Spleen (tissue), 7 donors: ENCODE measurements around the gene TMX3.

ENCODE experiments used
- POLR2A ChIP-seq, 3 donors: fragments of 450-650 bp; IDR thresholded peaks; one replicate each; pipeline ENCODE4 v1.5.1; 2017; ENCODE audit warnings: antibody characterized with exemption in 3 of 3, mild to moderate bottlenecking in 1 of 3
- POLR2AphosphoS5 ChIP-seq, 3 donors: sonication (generic); formaldehyde crosslinking; IDR thresholded peaks; one replicate each; pipeline ENCODE4 v1.5.1; 2017; ENCODE audit warnings: antibody characterized with exemption in 3 of 3
- TF ChIP-seq, protein P1 (sequence below), 11 experiments: fragments of 200-600 bp in 7 of 11; fragments of 450-650 bp in 4 of 11; sonication (generic) in 4 of 11; IDR thresholded peaks in 8 of 11; conservative IDR thresholded peaks in 3 of 11; 1 replicate in 7 of 11; 2 replicates in 4 of 11; pipeline versions ENCODE4 v1.4.0 to v1.8.0; 2016 to 2021; ENCODE audit warnings: antibody characterized with exemption in 11 of 11, inconsistent platforms in 4 of 11, mild to moderate bottlenecking in 1 of 11
- donor health status: DM: no; HTN: no; CAD: no; lungs with moderate emphysema.
- donor health status: DM: no; HTN: no; CAD: no.
- donor health status: DM: no; HTN: no; CAD: no.

DNA sequence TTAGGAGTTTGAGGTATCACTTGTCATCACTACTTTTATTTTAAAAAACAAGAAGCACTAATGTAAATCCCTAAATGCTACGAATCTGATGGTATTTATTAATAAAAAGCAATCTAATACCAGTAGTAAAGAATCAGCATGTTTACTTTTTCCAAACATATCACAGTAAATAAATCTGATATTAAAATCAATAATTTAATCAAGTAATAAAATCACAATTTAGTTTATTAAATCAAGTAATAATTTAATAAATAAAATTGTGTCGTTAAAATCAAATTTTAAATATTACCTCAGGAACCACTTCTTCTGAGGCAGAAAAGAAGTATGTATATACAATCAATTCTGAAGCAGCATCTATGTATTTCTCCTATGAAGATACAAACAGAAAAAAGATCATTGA is 18.0 kb downstream of the TMX3 start:
- TF ChIP-seq, protein P1, sequence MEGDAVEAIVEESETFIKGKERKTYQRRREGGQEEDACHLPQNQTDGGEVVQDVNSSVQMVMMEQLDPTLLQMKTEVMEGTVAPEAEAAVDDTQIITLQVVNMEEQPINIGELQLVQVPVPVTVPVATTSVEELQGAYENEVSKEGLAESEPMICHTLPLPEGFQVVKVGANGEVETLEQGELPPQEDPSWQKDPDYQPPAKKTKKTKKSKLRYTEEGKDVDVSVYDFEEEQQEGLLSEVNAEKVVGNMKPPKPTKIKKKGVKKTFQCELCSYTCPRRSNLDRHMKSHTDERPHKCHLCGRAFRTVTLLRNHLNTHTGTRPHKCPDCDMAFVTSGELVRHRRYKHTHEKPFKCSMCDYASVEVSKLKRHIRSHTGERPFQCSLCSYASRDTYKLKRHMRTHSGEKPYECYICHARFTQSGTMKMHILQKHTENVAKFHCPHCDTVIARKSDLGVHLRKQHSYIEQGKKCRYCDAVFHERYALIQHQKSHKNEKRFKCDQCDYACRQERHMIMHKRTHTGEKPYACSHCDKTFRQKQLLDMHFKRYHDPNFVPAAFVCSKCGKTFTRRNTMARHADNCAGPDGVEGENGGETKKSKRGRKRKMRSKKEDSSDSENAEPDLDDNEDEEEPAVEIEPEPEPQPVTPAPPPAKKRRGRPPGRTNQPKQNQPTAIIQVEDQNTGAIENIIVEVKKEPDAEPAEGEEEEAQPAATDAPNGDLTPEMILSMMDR (IDR thresholded peaks at IDR 0.05 in 8 of 11, conservative IDR thresholded peaks at IDR 0.05 in 3 of 11) = no peak
- TF ChIP-seq POLR2A (IDR thresholded peaks at IDR 0.05) (no peak), POLR2AphosphoS5 (IDR thresholded peaks at IDR 0.05) (no peak)
